Testis (tissue), 3 donors: ENCODE data around the gene GPC6. TPM values are rescaled to one million over a fixed set of nuclear protein-coding genes. Genes with fewer than 3 reads are reported as not detected.

ENCODE experiments used
- DNase-seq: peaks from one replicate; pipeline ENCODE4 v3.0.0-alpha.2; 2019
- H3K27ac ChIP-seq, 2 donors: fragments of 200-600 bp; sonication (generic); one replicate each; pipeline ENCODE4 v1.5.1; 2019
- H3K27me3 ChIP-seq: fragments of 200-600 bp; sonication (generic); one replicate; pipeline ENCODE4 v1.5.1; 2019
- H3K36me3 ChIP-seq: fragments of 200-600 bp; sonication (generic); one replicate; pipeline ENCODE4 v1.5.1; 2017; ENCODE audit warnings: low read depth; ENCODE audit errors: missing control alignments
- H3K4me1 ChIP-seq: fragments of 200-600 bp; sonication (generic); one replicate; pipeline ENCODE4 v1.5.1; 2019
- H3K4me3 ChIP-seq, 2 donors: fragments of 200-600 bp; sonication (generic); one replicate each; pipeline ENCODE4 v1.5.1; 2017 to 2019
- H3K9me3 ChIP-seq: fragments of 200-600 bp; sonication (generic); one replicate; pipeline ENCODE4 v1.5.1; 2017
- POLR2A ChIP-seq: fragments of 450-650 bp; IDR thresholded peaks from one replicate; pipeline ENCODE4 v1.6.1; 2017; ENCODE audit warnings: antibody characterized with exemption, mild to moderate bottlenecking, moderate library complexity
- WGBS, 2 donors: methylation state at CpG; one replicate each; pipeline ENCODE4 v1.1.5; 2018; 5-methylcytosine and 5-hydroxymethylcytosine counted together
- intact Hi-C: fragments of 100-400 bp; cut with DNase I; formaldehyde crosslinking; loops from one replicate; pipeline ENCODE4 v1.15.1; 2023; ENCODE audit warnings: low total_unique reads
- polyA plus RNA-seq: library from polyadenylated mRNA; stranded (reverse); fragments of 350-450 nt; fragmentation: Illumina TruSeq; extraction: RNeasy Lipid Tissue Mini Kit (QIAGEN cat#74804); gene quantifications from one replicate; pipeline ENCODE4 v1.2.3, GENCODE V29; 2014; ENCODE audit warnings: low read depth, low replicate concordance; ENCODE audit not compliant: insufficient read depth
- total RNA-seq, 2 donors: library from RNA; depleted of rRNA; stranded (reverse); fragments of >200 nt; gene quantifications; one replicate each; pipeline ENCODE4 v1.2.3, GENCODE V29; 2016
- TF ChIP-seq, protein P1 (sequence below), 3 experiments: fragments of 450-650 bp in 2 of 3; fragments of 200-600 bp in 1 of 3; sonication (generic) in 1 of 3; IDR thresholded peaks; one replicate each; pipeline ENCODE4 v1.5.1; 2016 to 2019; ENCODE audit warnings: antibody characterized with exemption in 3 of 3, mild to moderate bottlenecking in 2 of 3, moderate library complexity in 1 of 3

GPC6 gene
- total and polyA plus RNA-seq, 3 donors from 2014 or later, result 2.2 to 6.9 (median 4.3) TPM

DNA sequence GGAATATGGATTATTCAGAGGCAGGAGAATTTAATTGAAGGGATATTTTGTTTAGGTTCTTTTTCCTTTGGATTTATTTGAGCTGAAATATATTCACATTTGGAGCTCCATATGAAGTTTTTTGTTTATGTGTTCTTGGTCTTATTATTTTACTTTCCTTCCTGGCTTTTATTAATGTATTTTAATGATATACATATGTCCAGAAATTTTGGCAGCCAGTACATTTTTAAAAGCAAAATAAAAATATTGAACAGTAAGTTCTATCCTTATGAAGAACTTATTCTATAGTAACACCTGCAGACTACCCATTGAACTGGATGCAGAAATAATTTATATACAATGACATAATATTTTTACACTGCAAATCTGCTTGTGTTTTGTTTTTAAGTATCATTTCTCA is 323.6 kb downstream of the GPC6 start:
- no peak for DNase-seq
- H3K36me3 ChIP-seq, result no peaks in the 10 kb centered on the region
- no peak overlapping the region for H3K4me3 ChIP-seq
- no peaks in the 10 kb centered on the region for H3K27me3 ChIP-seq
- no peak overlapping the region for H3K27ac ChIP-seq
- H3K4me1 ChIP-seq, result no peaks in the 10 kb centered on the region
- TF ChIP-seq, protein P1, sequence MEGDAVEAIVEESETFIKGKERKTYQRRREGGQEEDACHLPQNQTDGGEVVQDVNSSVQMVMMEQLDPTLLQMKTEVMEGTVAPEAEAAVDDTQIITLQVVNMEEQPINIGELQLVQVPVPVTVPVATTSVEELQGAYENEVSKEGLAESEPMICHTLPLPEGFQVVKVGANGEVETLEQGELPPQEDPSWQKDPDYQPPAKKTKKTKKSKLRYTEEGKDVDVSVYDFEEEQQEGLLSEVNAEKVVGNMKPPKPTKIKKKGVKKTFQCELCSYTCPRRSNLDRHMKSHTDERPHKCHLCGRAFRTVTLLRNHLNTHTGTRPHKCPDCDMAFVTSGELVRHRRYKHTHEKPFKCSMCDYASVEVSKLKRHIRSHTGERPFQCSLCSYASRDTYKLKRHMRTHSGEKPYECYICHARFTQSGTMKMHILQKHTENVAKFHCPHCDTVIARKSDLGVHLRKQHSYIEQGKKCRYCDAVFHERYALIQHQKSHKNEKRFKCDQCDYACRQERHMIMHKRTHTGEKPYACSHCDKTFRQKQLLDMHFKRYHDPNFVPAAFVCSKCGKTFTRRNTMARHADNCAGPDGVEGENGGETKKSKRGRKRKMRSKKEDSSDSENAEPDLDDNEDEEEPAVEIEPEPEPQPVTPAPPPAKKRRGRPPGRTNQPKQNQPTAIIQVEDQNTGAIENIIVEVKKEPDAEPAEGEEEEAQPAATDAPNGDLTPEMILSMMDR (IDR thresholded peaks at IDR 0.05), result no peak
- TF ChIP-seq POLR2A, result no peak
- H3K9me3 ChIP-seq, result no peaks in the 10 kb centered on the region
- intact Hi-C loops, result no loop called here

DNA sequence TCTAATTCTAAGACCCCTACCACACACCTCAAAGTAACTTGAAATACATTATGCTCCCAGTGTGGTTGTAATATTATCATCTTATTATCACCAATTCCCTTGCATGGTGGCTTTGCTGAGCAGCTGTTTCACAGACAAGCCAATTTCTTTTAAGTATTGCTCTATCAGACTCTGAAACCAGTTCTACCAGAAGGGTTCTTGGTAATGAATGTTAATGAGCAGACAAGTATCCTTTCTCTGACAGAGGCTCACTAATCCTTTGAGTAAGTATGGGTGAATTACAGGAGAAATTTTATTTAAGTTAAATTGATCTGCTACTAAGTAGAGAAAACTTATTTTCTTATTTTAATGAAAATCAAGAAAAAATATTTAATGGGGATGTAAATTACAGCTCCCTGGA is 326.0 kb downstream of the GPC6 start:
- intact Hi-C loops, result no loop called here
- no peaks in the 10 kb centered on the region for H3K27me3 ChIP-seq
- H3K4me1 ChIP-seq, result no peaks in the 10 kb centered on the region
- no peaks in the 10 kb centered on the region for H3K36me3 ChIP-seq
- no peak for TF ChIP-seq POLR2A
- TF ChIP-seq, protein P1 (IDR thresholded peaks at IDR 0.05), result no peak
- H3K4me3 ChIP-seq, result no peak overlapping the region
- DNase-seq, result no peak
- no peak overlapping the region for H3K27ac ChIP-seq
- no peaks in the 10 kb centered on the region for H3K9me3 ChIP-seq

DNA sequence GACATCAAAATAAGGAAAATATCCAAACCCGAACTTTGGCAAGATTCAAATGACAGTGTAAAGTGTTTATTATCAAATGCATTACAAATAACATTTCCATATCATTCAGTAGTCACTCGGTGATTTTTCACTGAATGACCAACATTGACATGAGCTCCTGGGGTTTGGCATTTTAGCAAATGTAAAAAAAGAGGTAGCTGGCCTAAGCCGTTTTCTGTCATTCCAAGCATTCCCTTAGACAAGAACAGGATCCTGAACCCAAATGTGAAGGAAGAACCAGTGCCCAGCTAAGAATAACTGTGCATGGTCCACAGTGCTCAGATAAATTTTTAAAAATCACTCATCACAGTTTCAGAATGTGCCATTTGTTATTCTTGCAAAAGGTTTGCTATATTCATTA is 327.9 kb downstream of the GPC6 start:
- WGBS, 2 donors, result 84 to 91% methylated on average over 3 of the region's 3 CpGs
- no peaks in the 10 kb centered on the region for H3K36me3 ChIP-seq
- no peaks in the 10 kb centered on the region for H3K9me3 ChIP-seq
- H3K4me3 ChIP-seq, result no peak overlapping the region
- H3K27ac ChIP-seq, result no peak overlapping the region
- H3K4me1 ChIP-seq, result no peaks in the 10 kb centered on the region
- intact Hi-C loops, result no loop called here
- TF ChIP-seq, protein P1 (IDR thresholded peaks at IDR 0.05), result no peak
- no peak for TF ChIP-seq POLR2A
- DNase-seq, result no peak
- no peaks in the 10 kb centered on the region for H3K27me3 ChIP-seq

DNA sequence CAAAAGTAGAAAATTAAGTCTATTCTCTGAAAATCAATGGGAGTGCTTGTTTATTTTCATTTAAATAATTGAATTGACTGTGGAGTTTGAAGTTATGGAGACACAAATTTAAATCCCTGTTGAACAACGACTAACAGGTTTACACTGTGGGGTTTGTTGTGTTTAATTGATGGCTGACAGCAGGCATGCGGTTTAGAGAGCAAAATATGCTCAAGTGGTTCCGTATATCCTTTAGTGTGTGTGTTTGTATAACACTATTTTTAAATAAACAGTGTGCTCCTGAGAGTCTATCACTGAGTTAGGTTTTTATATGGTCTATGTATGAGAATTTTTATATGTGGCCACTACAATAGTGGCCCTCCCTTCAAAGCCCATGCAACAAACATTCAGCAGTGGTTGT is 332.0 kb downstream of the GPC6 start:
- Histone ChIP-seq H3K9me3 (no peaks in the 10 kb centered on the region), H3K4me3 (no peak overlapping the region), H3K27me3 (no peaks in the 10 kb centered on the region), H3K4me1 (no peaks in the 10 kb centered on the region), H3K27ac (no peak overlapping the region), H3K36me3 (no peaks in the 10 kb centered on the region)
- DNase-seq, result no peak
- TF ChIP-seq, protein P1 (IDR thresholded peaks at IDR 0.05), result no peak
- TF ChIP-seq POLR2A, result no peak
- 70 to 71% methylated on average over 3 of the region's 3 CpGs for WGBS, 2 donors
- intact Hi-C loops, result no loop called here

DNA sequence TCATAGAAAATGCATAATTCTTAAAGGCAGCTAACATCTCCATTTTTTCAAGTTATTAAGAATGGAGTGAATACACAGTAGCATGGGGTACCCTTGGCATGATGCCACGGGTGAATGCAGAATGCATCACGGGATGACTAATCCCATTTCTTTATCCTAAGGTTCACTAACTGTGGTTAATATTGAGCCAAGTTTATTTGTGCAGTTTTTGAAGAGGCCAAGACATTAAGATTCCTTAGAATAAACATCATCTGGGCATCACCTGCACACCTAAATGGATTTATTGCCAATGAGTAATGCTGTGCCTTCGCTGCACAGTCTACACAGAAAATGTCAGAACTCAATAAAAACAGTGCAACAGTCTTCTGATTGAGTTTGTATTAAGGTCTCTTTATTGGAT is 333.1 kb downstream of the GPC6 start:
- no peak overlapping the region for H3K4me3 ChIP-seq
- no peak for DNase-seq
- H3K9me3 ChIP-seq, result no peaks in the 10 kb centered on the region
- TF ChIP-seq POLR2A, result no peak
- TF ChIP-seq, protein P1 (IDR thresholded peaks at IDR 0.05), result no peak
- no peaks in the 10 kb centered on the region for H3K36me3 ChIP-seq
- H3K27me3 ChIP-seq, result no peaks in the 10 kb centered on the region
- intact Hi-C loops, result no loop called here
- H3K27ac ChIP-seq, result no peak overlapping the region
- WGBS, 2 donors, result 81 to 90% methylated on average over 3 of the region's 3 CpGs
- H3K4me1 ChIP-seq, result no peaks in the 10 kb centered on the region
